Neural cell (in vitro differentiated cells): Measurements from ENCODE around the gene CSMD2. TPM values are rescaled to one million over a fixed set of nuclear protein-coding genes. Genes with fewer than 3 reads are reported as not detected.

ENCODE experiments used
- H2AFZ ChIP-seq: fragments of 200-600, 300-800 bp; sonication (generic), shearing (Covaris generic); 2 replicates; pipeline ENCODE4 v1.6.0; 2014; ENCODE audit warnings: low read depth, mild to moderate bottlenecking, antibody characterized with exemption, low read length, moderate library complexity
- H3F3A ChIP-seq: fragments of 200-600 bp; shearing (Covaris generic); 2 replicates; pipeline ENCODE4 v1.6.1; 2016; ENCODE audit warnings: mild to moderate bottlenecking, moderate library complexity, mixed read lengths, antibody characterized with exemption, low read length; ENCODE audit not compliant: insufficient read depth, poor library complexity, severe bottlenecking
- H3K27ac ChIP-seq: fragments of 200-600, 300-800 bp; sonication (generic), shearing (Covaris generic); 2 replicates; pipeline ENCODE4 v1.5.1; 2014; ENCODE audit warnings: mild to moderate bottlenecking, low read length, moderate library complexity
- H3K27me3 ChIP-seq: fragments of 300-800, 200-600 bp; sonication (generic), shearing (Covaris generic); 2 replicates; pipeline ENCODE4 v1.6.0; 2014; ENCODE audit warnings: mild to moderate bottlenecking, low read depth, low read length, moderate library complexity; ENCODE audit not compliant: insufficient read depth
- H3K36me3 ChIP-seq: fragments of 300-800, 200-600 bp; sonication (generic), shearing (Covaris generic); 2 replicates; pipeline ENCODE4 v1.5.1; 2014; ENCODE audit warnings: mild to moderate bottlenecking, antibody characterized with exemption, low read length, moderate library complexity; ENCODE audit not compliant: insufficient read depth
- H3K4me2 ChIP-seq: fragments of 300-800, 200-600 bp; sonication (generic), shearing (Covaris generic); 2 replicates; pipeline ENCODE4 v1.6.0; 2014; ENCODE audit warnings: mild to moderate bottlenecking, low read length
- H3K4me3 ChIP-seq: fragments of 300-800, 200-600 bp; sonication (generic), shearing (Covaris generic); 2 replicates; pipeline ENCODE4 v1.5.1; 2014; ENCODE audit warnings: mild to moderate bottlenecking, low read length, moderate library complexity
- H3K79me2 ChIP-seq: fragments of 200-600 bp; shearing (Covaris generic); replicated peaks from 2 replicates; pipeline ENCODE4 v1.6.0; 2014; ENCODE audit warnings: mild to moderate bottlenecking, low read length, moderate library complexity; ENCODE audit not compliant: insufficient read depth
- H3K9ac ChIP-seq: fragments of 300-800, 200-600 bp; sonication (generic), shearing (Covaris generic); 2 replicates; pipeline ENCODE4 v1.6.1; 2016; ENCODE audit warnings: mild to moderate bottlenecking, low read length, mixed read lengths
- H3K9me2 ChIP-seq: fragments of 200-600 bp; shearing (Covaris generic); 2 replicates; pipeline ENCODE4 v1.6.1; 2016; ENCODE audit warnings: mild to moderate bottlenecking, low read length, mixed read lengths; ENCODE audit not compliant: insufficient read depth
- H3K9me3 ChIP-seq: fragments of 200-600, 300-800 bp; sonication (generic), shearing (Covaris generic); 2 replicates; pipeline ENCODE4 v1.6.1; 2016; ENCODE audit warnings: mild to moderate bottlenecking, mixed run types, low read length, moderate library complexity, mixed read lengths
- H4K20me1 ChIP-seq: fragments of 200-600 bp; shearing (Covaris generic); 2 replicates; pipeline ENCODE4 v1.6.1; 2016; ENCODE audit warnings: mild to moderate bottlenecking, mixed run types; ENCODE audit not compliant: insufficient read depth
- EP300 ChIP-seq: fragments of 450-650 bp; conservative IDR thresholded peaks from 2 replicates; pipeline ENCODE4 v1.6.1; 2014; ENCODE audit warnings: antibody characterized with exemption, mild to moderate bottlenecking, moderate library complexity; ENCODE audit not compliant: poor library complexity, severe bottlenecking
- EZH2 ChIP-seq: fragments of 200-600, 300-800 bp; shearing (Covaris generic), sonication (generic); IDR thresholded peaks from 2 replicates; pipeline ENCODE4 v1.6.1; 2014; ENCODE audit warnings: antibody characterized with exemption, low read length, borderline replicate concordance, mild to moderate bottlenecking; ENCODE audit not compliant: insufficient read depth, poor library complexity, severe bottlenecking
- MXI1 ChIP-seq: fragments of 450-650 bp; conservative IDR thresholded peaks from 2 replicates; pipeline ENCODE4 v1.6.1; 2014; ENCODE audit warnings: antibody characterized with exemption, mild to moderate bottlenecking; ENCODE audit not compliant: poor library complexity, severe bottlenecking
- POLR2AphosphoS5 ChIP-seq: IDR thresholded peaks from 2 replicates; pipeline ENCODE4 v1.6.1; 2012
- RAD21 ChIP-seq: fragments of 450-650 bp; conservative IDR thresholded peaks from 2 replicates; pipeline ENCODE4 v1.6.1; 2014; ENCODE audit warnings: antibody characterized with exemption, mild to moderate bottlenecking, moderate library complexity
- SMC3 ChIP-seq: fragments of 450-650 bp; conservative IDR thresholded peaks from 2 replicates; pipeline ENCODE4 v1.6.1; 2014; ENCODE audit warnings: antibody characterized with exemption, mild to moderate bottlenecking, moderate library complexity; ENCODE audit not compliant: poor library complexity
- TAF1 ChIP-seq: IDR thresholded peaks from 2 replicates; pipeline ENCODE4 v1.6.1; 2012; ENCODE audit warnings: low read depth
- polyA plus RNA-seq: library from polyadenylated mRNA; depleted of rRNA; stranded (reverse); fragments of >200 nt; gene quantifications from 2 replicates; pipeline ENCODE4 v1.2.3, GENCODE V29; 2014
- TF ChIP-seq, protein P1 (sequence below): IDR thresholded peaks from 2 replicates; pipeline ENCODE4 v1.6.1; 2012; ENCODE audit warnings: borderline replicate concordance
- TF ChIP-seq, protein P2 (sequence below): fragments of 450-650 bp; IDR thresholded peaks from 2 replicates; pipeline ENCODE4 v1.5.1; 2014; ENCODE audit warnings: antibody characterized with exemption, mild to moderate bottlenecking, moderate library complexity; ENCODE audit not compliant: poor library complexity, severe bottlenecking

CSMD2 gene
- polyA plus RNA-seq, 1 donor from 2014 or later, result 9.6 TPM

DNA sequence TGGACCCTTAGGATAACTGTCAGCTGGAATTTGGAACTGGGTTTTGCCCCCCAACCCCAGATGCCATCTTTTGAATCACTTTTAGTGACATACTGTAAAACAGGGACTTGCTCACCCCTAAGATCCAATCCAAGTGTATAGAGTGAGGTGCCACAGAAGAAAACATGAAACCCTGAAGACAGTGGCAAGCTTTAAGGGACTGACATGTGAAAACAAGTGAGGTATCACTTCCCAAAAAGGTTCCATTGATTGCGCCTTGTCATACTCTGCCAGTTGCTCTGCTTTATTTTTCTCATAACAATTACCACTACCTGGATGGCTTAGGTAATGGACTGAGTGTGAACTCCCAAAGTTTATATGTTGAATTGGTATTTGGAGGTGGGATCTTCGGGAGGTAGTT lies 115.6 kb downstream of the CSMD2 start:
- Histone ChIP-seq H3K36me3 (no peaks in the 10 kb centered on the region), H3K9me3 (peaks cover 8% of the 10 kb centered on the region), H3K4me3 (no peak overlapping the region), H3K9ac (no peak overlapping the region), H2AFZ (no peak overlapping the region), H4K20me1 (no peaks in the 10 kb centered on the region), H3F3A (no peaks in the 10 kb centered on the region), H3K27me3 (no peaks in the 10 kb centered on the region), H3K79me2 (no peaks in the 10 kb centered on the region), H3K9me2 (no peaks in the 10 kb centered on the region), H3K4me2 (no peak overlapping the region), H3K27ac (no peak overlapping the region)
- TF ChIP-seq POLR2AphosphoS5 (no peak), EZH2 (no peak), RAD21 (no peak), MXI1 (no peak), TAF1 (no peak), SMC3 (no peak), EP300 (no peak)
- TF ChIP-seq, protein P1, sequence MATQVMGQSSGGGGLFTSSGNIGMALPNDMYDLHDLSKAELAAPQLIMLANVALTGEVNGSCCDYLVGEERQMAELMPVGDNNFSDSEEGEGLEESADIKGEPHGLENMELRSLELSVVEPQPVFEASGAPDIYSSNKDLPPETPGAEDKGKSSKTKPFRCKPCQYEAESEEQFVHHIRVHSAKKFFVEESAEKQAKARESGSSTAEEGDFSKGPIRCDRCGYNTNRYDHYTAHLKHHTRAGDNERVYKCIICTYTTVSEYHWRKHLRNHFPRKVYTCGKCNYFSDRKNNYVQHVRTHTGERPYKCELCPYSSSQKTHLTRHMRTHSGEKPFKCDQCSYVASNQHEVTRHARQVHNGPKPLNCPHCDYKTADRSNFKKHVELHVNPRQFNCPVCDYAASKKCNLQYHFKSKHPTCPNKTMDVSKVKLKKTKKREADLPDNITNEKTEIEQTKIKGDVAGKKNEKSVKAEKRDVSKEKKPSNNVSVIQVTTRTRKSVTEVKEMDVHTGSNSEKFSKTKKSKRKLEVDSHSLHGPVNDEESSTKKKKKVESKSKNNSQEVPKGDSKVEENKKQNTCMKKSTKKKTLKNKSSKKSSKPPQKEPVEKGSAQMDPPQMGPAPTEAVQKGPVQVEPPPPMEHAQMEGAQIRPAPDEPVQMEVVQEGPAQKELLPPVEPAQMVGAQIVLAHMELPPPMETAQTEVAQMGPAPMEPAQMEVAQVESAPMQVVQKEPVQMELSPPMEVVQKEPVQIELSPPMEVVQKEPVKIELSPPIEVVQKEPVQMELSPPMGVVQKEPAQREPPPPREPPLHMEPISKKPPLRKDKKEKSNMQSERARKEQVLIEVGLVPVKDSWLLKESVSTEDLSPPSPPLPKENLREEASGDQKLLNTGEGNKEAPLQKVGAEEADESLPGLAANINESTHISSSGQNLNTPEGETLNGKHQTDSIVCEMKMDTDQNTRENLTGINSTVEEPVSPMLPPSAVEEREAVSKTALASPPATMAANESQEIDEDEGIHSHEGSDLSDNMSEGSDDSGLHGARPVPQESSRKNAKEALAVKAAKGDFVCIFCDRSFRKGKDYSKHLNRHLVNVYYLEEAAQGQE, result no peak
- TF ChIP-seq, protein P2, sequence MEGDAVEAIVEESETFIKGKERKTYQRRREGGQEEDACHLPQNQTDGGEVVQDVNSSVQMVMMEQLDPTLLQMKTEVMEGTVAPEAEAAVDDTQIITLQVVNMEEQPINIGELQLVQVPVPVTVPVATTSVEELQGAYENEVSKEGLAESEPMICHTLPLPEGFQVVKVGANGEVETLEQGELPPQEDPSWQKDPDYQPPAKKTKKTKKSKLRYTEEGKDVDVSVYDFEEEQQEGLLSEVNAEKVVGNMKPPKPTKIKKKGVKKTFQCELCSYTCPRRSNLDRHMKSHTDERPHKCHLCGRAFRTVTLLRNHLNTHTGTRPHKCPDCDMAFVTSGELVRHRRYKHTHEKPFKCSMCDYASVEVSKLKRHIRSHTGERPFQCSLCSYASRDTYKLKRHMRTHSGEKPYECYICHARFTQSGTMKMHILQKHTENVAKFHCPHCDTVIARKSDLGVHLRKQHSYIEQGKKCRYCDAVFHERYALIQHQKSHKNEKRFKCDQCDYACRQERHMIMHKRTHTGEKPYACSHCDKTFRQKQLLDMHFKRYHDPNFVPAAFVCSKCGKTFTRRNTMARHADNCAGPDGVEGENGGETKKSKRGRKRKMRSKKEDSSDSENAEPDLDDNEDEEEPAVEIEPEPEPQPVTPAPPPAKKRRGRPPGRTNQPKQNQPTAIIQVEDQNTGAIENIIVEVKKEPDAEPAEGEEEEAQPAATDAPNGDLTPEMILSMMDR, result no peak

DNA sequence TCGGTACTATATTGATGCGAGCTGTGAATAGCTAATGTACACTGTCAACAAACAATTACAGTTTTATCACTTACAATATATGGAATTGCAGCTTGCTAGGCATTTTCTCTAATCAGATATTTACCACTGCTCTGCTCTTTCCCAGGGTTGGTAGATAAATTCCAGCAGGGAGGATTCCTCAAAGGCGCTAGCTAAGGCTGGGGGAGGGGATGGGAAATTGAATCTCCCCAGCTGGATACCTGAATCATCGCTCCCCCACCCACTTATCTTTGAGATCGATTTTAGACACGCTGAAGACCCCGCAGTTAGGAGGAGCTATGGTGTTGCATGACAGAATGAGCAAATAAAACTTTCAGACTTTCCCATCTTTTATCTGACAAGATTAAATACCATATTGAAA lies 127.2 kb downstream of the CSMD2 start:
- H3K27ac ChIP-seq, result no peak overlapping the region
- H3K9me2 ChIP-seq, result no peaks in the 10 kb centered on the region
- H3F3A ChIP-seq, result no peaks in the 10 kb centered on the region
- H2AFZ ChIP-seq, result no peak overlapping the region
- H3K9me3 ChIP-seq, result no peaks in the 10 kb centered on the region
- H3K79me2 ChIP-seq, result no peaks in the 10 kb centered on the region
- no peaks in the 10 kb centered on the region for H3K27me3 ChIP-seq
- H3K9ac ChIP-seq, result no peak overlapping the region
- no peaks in the 10 kb centered on the region for H3K36me3 ChIP-seq
- TF ChIP-seq MXI1 (no peak), EP300 (no peak), SMC3 (no peak), EZH2 (no peak), POLR2AphosphoS5 (no peak), TAF1 (no peak), RAD21 (no peak)
- TF ChIP-seq, protein P2, result no peak
- TF ChIP-seq, protein P1, result no peak
- no peak overlapping the region for H3K4me3 ChIP-seq
- no peak overlapping the region for H3K4me2 ChIP-seq
- no peaks in the 10 kb centered on the region for H4K20me1 ChIP-seq
